Neuronal stem cell (in vitro differentiated cells): ENCODE data around the gene CACNA1C.
A peak's percentile ranks its signal among the peaks of the same experiment; 100 is the strongest.

Experiments used
- DNase-seq: peaks from one replicate; pipeline ENCODE4 v3.0.0-alpha.2; 2013; ENCODE audit warnings: low spot score
- H2AFZ ChIP-seq: one replicate; pipeline ENCODE4 v1.6.1; 2013; ENCODE audit warnings: mild to moderate bottlenecking, low read length, inconsistent platforms
- H2AK5ac ChIP-seq: 2 replicates; pipeline ENCODE4 v1.6.1; 2013; ENCODE audit warnings: low read depth, mild to moderate bottlenecking, inconsistent platforms, low read length, moderate library complexity, mixed read lengths
- H2BK120ac ChIP-seq: 2 replicates; pipeline ENCODE4 v1.6.1; 2013; ENCODE audit warnings: low read depth, mild to moderate bottlenecking, inconsistent platforms, low read length, moderate library complexity, mixed read lengths
- H2BK12ac ChIP-seq: one replicate; pipeline ENCODE4 v1.6.1; 2013; ENCODE audit warnings: low read length, inconsistent platforms
- H2BK15ac ChIP-seq: 2 replicates; pipeline ENCODE4 v1.6.1; 2013; ENCODE audit warnings: mild to moderate bottlenecking, low read length, inconsistent platforms, mixed read lengths
- H2BK5ac ChIP-seq: one replicate; pipeline ENCODE4 v1.6.1; 2013; ENCODE audit warnings: inconsistent platforms, mild to moderate bottlenecking, low read length, moderate library complexity
- H3K14ac ChIP-seq: one replicate; pipeline ENCODE4 v1.6.1; 2013; ENCODE audit warnings: low read length, inconsistent platforms
- H3K18ac ChIP-seq: 2 replicates; pipeline ENCODE4 v1.6.1; 2013; ENCODE audit warnings: low read length, inconsistent platforms
- H3K23ac ChIP-seq: 2 replicates; pipeline ENCODE4 v1.6.1; 2013; ENCODE audit warnings: low read depth, mild to moderate bottlenecking, mixed read lengths, low read length, inconsistent platforms; ENCODE audit not compliant: poor library complexity
- H3K27ac ChIP-seq: replicated peaks from 3 replicates; pipeline ENCODE4 v1.5.1; 2013; ENCODE audit warnings: low read length, inconsistent platforms
- H3K27me3 ChIP-seq, 3 experiments: 2 replicates each; pipeline ENCODE4 v1.6.1; 2013; ENCODE audit warnings: low read length in 3 of 3, mild to moderate bottlenecking in 2 of 3, inconsistent platforms in 1 of 3, low read depth in 1 of 3, mixed read lengths in 1 of 3, moderate library complexity in 1 of 3; ENCODE audit not compliant: control insufficient read depth in 3 of 3, insufficient read depth in 3 of 3
- H3K36me3 ChIP-seq, 2 donors: replicated peaks in 1 of 2; 2 replicates each; pipeline ENCODE4 v1.6.1; 2013; ENCODE audit warnings: low read length in 2 of 2; ENCODE audit not compliant: control insufficient read depth in 2 of 2, insufficient read depth in 2 of 2
- H3K4ac ChIP-seq: 2 replicates; pipeline ENCODE4 v1.6.1; 2013; ENCODE audit warnings: inconsistent platforms, mild to moderate bottlenecking, low read length, moderate library complexity
- H3K4me1 ChIP-seq, 2 donors: 1 replicate in 1 of 2; 2 replicates in 1 of 2; pipeline ENCODE4 v1.6.1; 2013; ENCODE audit warnings: low read length in 2 of 2, low read depth in 1 of 2; ENCODE audit not compliant: control insufficient read depth in 2 of 2, insufficient read depth in 1 of 2
- H3K4me2 ChIP-seq: one replicate; pipeline ENCODE4 v1.6.1; 2013; ENCODE audit warnings: mild to moderate bottlenecking, low read length, inconsistent platforms; ENCODE audit not compliant: insufficient read depth, poor library complexity, severe bottlenecking
- H3K4me3 ChIP-seq, 2 donors: 2 replicates each; pipeline ENCODE4 v1.5.1; 2013; ENCODE audit warnings: low read length in 2 of 2, mild to moderate bottlenecking in 2 of 2, inconsistent platforms in 1 of 2, moderate library complexity in 1 of 2
- H3K79me1 ChIP-seq: one replicate; pipeline ENCODE4 v1.6.1; 2013; ENCODE audit warnings: low read depth, mild to moderate bottlenecking, inconsistent platforms, low read length, moderate library complexity
- H3K9ac ChIP-seq: one replicate; pipeline ENCODE4 v1.6.1; 2013; ENCODE audit warnings: mild to moderate bottlenecking, low read depth, low read length, inconsistent platforms; ENCODE audit not compliant: poor library complexity
- H3K9me3 ChIP-seq, 2 donors: replicated peaks in 1 of 2; 2 replicates each; pipeline versions ENCODE3 to v1.6.1; 2013; ENCODE audit warnings: low read length in 2 of 2, mild to moderate bottlenecking in 2 of 2, inconsistent platforms in 1 of 2, low read depth in 1 of 2, mixed read lengths in 1 of 2, moderate library complexity in 1 of 2; ENCODE audit not compliant: control insufficient read depth in 2 of 2, insufficient read depth in 1 of 2
- H4K8ac ChIP-seq: one replicate; pipeline ENCODE4 v1.6.1; 2013; ENCODE audit warnings: low read depth, mild to moderate bottlenecking, inconsistent platforms, low read length, moderate library complexity
- H4K91ac ChIP-seq: one replicate; pipeline ENCODE4 v1.6.1; 2013; ENCODE audit warnings: low read length, low read depth, mild to moderate bottlenecking, inconsistent platforms; ENCODE audit not compliant: poor library complexity
- WGBS, 2 donors: extraction: QIAGEN DNeasy Blood & Tissue Kit; methylation state at CpG; one replicate each; pipeline ENCODE4 v1.1.7; 2013; ENCODE audit warnings: missing lambda C conversion rate in 2 of 2, mixed read lengths in 1 of 2; ENCODE audit not compliant: insufficient read length in 2 of 2, insufficient replicate concordance in 1 of 2; ENCODE audit errors: extremely low coverage in 2 of 2; 5-methylcytosine and 5-hydroxymethylcytosine counted together

The CACNA1C gene

GRCh38 chr12:2363836-2364609, 311.2 kb downstream of the CACNA1C start:
- Histone ChIP-seq H2BK15ac (no peak overlapping the region), H2BK12ac (no peak overlapping the region), H2AK5ac (no peak overlapping the region), H3K4me2 (no peak overlapping the region), H3K9ac (no peak overlapping the region), H4K91ac (no peak overlapping the region), H2AFZ (no peak overlapping the region), H3K23ac (no peak overlapping the region), H3K18ac (peak overlapping the region; percentile 77), H3K79me1 (no peaks in the 10 kb centered on the region), H3K9me3 (peaks cover 0 to 3% of the 10 kb centered on the region in 2 donors), H3K27me3 (no peaks in the 10 kb centered on the region), H3K27ac (no peak overlapping the region), H2BK5ac (no peak overlapping the region), H3K4ac (no peak overlapping the region), H3K4me3 (no peak overlapping the region), H2BK120ac (no peak overlapping the region), H3K14ac (no peak overlapping the region), H3K4me1 (peaks cover 0 to 3% of the 10 kb centered on the region in 2 donors), H3K36me3 (no peaks in the 10 kb centered on the region), H4K8ac (no peak overlapping the region)
- DNase-seq, result no peak
- WGBS, 2 donors, result no CpG with 5 or more reads among the region's 11 CpGs

GRCh38 chr12:2364631-2365051, 311.9 kb downstream of the CACNA1C start:
- no CpG with 5 or more reads among the region's 9 CpGs for WGBS, 2 donors
- Histone ChIP-seq H2BK12ac (no peak overlapping the region), H3K23ac (no peak overlapping the region), H4K8ac (no peak overlapping the region), H3K79me1 (no peaks in the 10 kb centered on the region), H3K4me2 (no peak overlapping the region), H2BK15ac (no peak overlapping the region), H2BK120ac (no peak overlapping the region), H3K4me1 (peaks cover 0 to 3% of the 10 kb centered on the region in 2 donors), H3K9me3 (peaks cover 0 to 3% of the 10 kb centered on the region in 2 donors), H3K4ac (no peak overlapping the region), H4K91ac (no peak overlapping the region), H3K9ac (no peak overlapping the region), H2BK5ac (no peak overlapping the region), H3K36me3 (no peaks in the 10 kb centered on the region), H3K4me3 (no peak overlapping the region), H2AFZ (no peak overlapping the region), H3K27me3 (no peaks in the 10 kb centered on the region), H3K18ac (no peak overlapping the region), H3K27ac (no peak overlapping the region), H3K14ac (no peak overlapping the region), H2AK5ac (no peak overlapping the region)
- no peak for DNase-seq

GRCh38 chr12:2366711-2367110, 313.9 kb downstream of the CACNA1C start:
- Histone ChIP-seq H3K9ac (no peak overlapping the region), H3K79me1 (no peaks in the 10 kb centered on the region), H3K4me3 (no peak overlapping the region), H3K23ac (no peak overlapping the region), H3K36me3 (no peaks in the 10 kb centered on the region), H3K4me2 (no peak overlapping the region), H3K14ac (no peak overlapping the region), H3K27ac (no peak overlapping the region), H3K18ac (no peak overlapping the region), H2BK120ac (no peak overlapping the region), H2AK5ac (no peak overlapping the region), H3K9me3 (peaks cover 0 to 3% of the 10 kb centered on the region in 2 donors), H4K8ac (no peak overlapping the region), H3K27me3 (peaks cover 0 to 3% (median 0%) of the 10 kb centered on the region in 3 experiments), H2AFZ (no peak overlapping the region), H3K4me1 (peaks cover 0 to 3% of the 10 kb centered on the region in 2 donors), H3K4ac (no peak overlapping the region), H4K91ac (no peak overlapping the region), H2BK5ac (no peak overlapping the region), H2BK12ac (no peak overlapping the region), H2BK15ac (no peak overlapping the region)
- WGBS, 2 donors, result no CpG with 5 or more reads among the region's 3 CpGs
- DNase-seq, result no peak

GRCh38 chr12:2372178-2372577, 319.4 kb downstream of the CACNA1C start:
- Histone ChIP-seq H4K8ac (no peak overlapping the region), H3K4me2 (no peak overlapping the region), H2BK15ac (no peak overlapping the region), H3K36me3 (no peaks in the 10 kb centered on the region), H3K14ac (no peak overlapping the region), H3K9ac (no peak overlapping the region), H3K27me3 (peaks cover 0 to 8% (median 0%) of the 10 kb centered on the region in 3 experiments), H3K18ac (no peak overlapping the region), H3K79me1 (no peaks in the 10 kb centered on the region), H3K27ac (no peak overlapping the region), H3K4me3 (no peak overlapping the region), H3K23ac (no peak overlapping the region), H4K91ac (no peak overlapping the region), H2BK120ac (no peak overlapping the region), H2AFZ (no peak overlapping the region), H2BK12ac (no peak overlapping the region), H2AK5ac (no peak overlapping the region), H3K9me3 (peaks cover 0 to under 1% of the 10 kb centered on the region in 2 donors), H2BK5ac (no peak overlapping the region), H3K4me1 (peaks cover 0 to 18% of the 10 kb centered on the region in 2 donors), H3K4ac (no peak overlapping the region)
- DNase-seq, result no peak
- WGBS, 2 donors, result no CpG with 5 or more reads among the region's 6 CpGs
